Left lung (tissue), 10 donors: ENCODE data around the gene GIT2. TPM values are rescaled to one million over a fixed set of nuclear protein-coding genes. Genes with fewer than 3 reads are reported as not detected.
"Not testable (repeated sequence)": the region's sequence is repeated elsewhere in the genome, so short reads cannot be mapped to it uniquely, and the experiment has no call there.

Experiments
- ATAC-seq: fragments of 200-7000 bp; cut with Tn5 transposase; one replicate; pipeline ENCODE4 v1.9.1; 2020; ENCODE audit warnings: moderate library complexity
- DNase-seq, 4 donors: peaks; one replicate each; pipeline ENCODE4 v3.0.0-alpha.2; 2013 to 2020
- H3K27ac ChIP-seq, 2 donors: fragments of 200-600 bp; sonication (generic) in 1 of 2; one replicate each; pipeline versions ENCODE4 v1.5.0 to v1.8.0; 2020 to 2021
- H3K27me3 ChIP-seq, 2 donors: fragments of 200-600 bp; sonication (generic) in 1 of 2; one replicate each; pipeline versions ENCODE4 v1.5.0 to v1.8.0; 2020 to 2021
- H3K36me3 ChIP-seq, 2 donors: fragments of 200-600 bp; sonication (generic) in 1 of 2; one replicate each; pipeline versions ENCODE4 v1.5.0 to v1.8.0; 2020 to 2021
- H3K4me1 ChIP-seq, 2 donors: fragments of 200-600 bp; one replicate each; pipeline ENCODE4 v1.8.0; 2021
- H3K4me3 ChIP-seq, 2 donors: fragments of 200-600 bp; sonication (generic) in 1 of 2; one replicate each; pipeline versions ENCODE4 v1.5.0 to v1.8.0; 2020 to 2021; ENCODE audit warnings: mild to moderate bottlenecking in 1 of 2
- H3K9me3 ChIP-seq, 2 donors: fragments of 200-600 bp; sonication (generic) in 1 of 2; one replicate each; pipeline versions ENCODE4 v1.5.0 to v1.8.0; 2020 to 2021
- intact Hi-C, 2 donors: fragments of 100-400 bp; cut with DNase I; formaldehyde crosslinking; loops; one replicate each; pipeline versions ENCODE4 v1.11.2 to v1.14.2; 2022
- polyA plus RNA-seq, 6 donors: library from polyadenylated mRNA; unstranded; fragments of 120-200 nt; gene quantifications; one replicate each; pipeline ENCODE4 v1.2.1, GENCODE V29; 2013; ENCODE audit not compliant: insufficient read length in 6 of 6
- total RNA-seq, 2 donors: library from RNA; stranded (reverse); fragmentation: NEBNext Ultra II Directional; extraction: Animal tissue kit (Norgen Biotek cat#: 25700); gene quantifications; one replicate each; pipeline ENCODE4 v1.2.1, GENCODE V29; 2021
- TF ChIP-seq, protein P1 (sequence below), 2 donors: fragments of 200-600 bp; sonication (generic) in 1 of 2; IDR thresholded peaks; one replicate each; pipeline versions ENCODE4 v1.5.0 to v1.8.0; 2021; ENCODE audit warnings: antibody characterized with exemption in 2 of 2
- donor health status: DM: no; HTN: yes; CAD: no.
- donor health status: DM: no; HTN: no; CAD: no.

GIT2 gene
- total and polyA plus RNA-seq, 8 donors = 42.7 to 72.7 (median 56.2) TPM

- TF ChIP-seq, protein P1, sequence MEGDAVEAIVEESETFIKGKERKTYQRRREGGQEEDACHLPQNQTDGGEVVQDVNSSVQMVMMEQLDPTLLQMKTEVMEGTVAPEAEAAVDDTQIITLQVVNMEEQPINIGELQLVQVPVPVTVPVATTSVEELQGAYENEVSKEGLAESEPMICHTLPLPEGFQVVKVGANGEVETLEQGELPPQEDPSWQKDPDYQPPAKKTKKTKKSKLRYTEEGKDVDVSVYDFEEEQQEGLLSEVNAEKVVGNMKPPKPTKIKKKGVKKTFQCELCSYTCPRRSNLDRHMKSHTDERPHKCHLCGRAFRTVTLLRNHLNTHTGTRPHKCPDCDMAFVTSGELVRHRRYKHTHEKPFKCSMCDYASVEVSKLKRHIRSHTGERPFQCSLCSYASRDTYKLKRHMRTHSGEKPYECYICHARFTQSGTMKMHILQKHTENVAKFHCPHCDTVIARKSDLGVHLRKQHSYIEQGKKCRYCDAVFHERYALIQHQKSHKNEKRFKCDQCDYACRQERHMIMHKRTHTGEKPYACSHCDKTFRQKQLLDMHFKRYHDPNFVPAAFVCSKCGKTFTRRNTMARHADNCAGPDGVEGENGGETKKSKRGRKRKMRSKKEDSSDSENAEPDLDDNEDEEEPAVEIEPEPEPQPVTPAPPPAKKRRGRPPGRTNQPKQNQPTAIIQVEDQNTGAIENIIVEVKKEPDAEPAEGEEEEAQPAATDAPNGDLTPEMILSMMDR (IDR thresholded peaks at IDR 0.05) = no peak
- Histone ChIP-seq H3K27me3 (no peaks in the 10 kb centered on the region), H3K36me3 (no peaks in the 10 kb centered on the region), H3K27ac (no peak overlapping the region), H3K4me3 (no peak overlapping the region), H3K4me1 (peaks cover 5 to 7% of the 10 kb centered on the region in 2 donors), H3K9me3 (no peaks in the 10 kb centered on the region)
- intact Hi-C loops = no loop called here
- ATAC-seq (no peak), DNase-seq (no peak)
These were observed 101.2 kb downstream of the GIT2 start for GRCh38 chr12:109894939-109895338.

GRCh38 chr12:109893261-109893995 lies 102.7 kb downstream of the GIT2 start:
- peak in 1 of 4 donors; percentile 49 for DNase-seq
- Histone ChIP-seq H3K27me3 (no peaks in the 10 kb centered on the region), H3K4me3 (no peak overlapping the region), H3K4me1 (peaks cover 0 to 15% of the 10 kb centered on the region in 2 donors), H3K9me3 (no peaks in the 10 kb centered on the region), H3K36me3 (no peaks in the 10 kb centered on the region), H3K27ac (no peak overlapping the region)
- peak; percentile 37 for ATAC-seq
- TF ChIP-seq, protein P1 (IDR thresholded peaks at IDR 0.05) = no peak
- intact Hi-C loops = no loop called here

GRCh38 chr12:109892748-109893147 lies 103.4 kb downstream of the GIT2 start:
- Histone ChIP-seq H3K4me3 (no peak overlapping the region), H3K27ac (no peak overlapping the region), H3K9me3 (no peaks in the 10 kb centered on the region), H3K36me3 (no peaks in the 10 kb centered on the region), H3K27me3 (no peaks in the 10 kb centered on the region), H3K4me1 (peaks cover 0 to 21% of the 10 kb centered on the region in 2 donors)
- intact Hi-C loops = no loop called here
- ATAC-seq = no peak
- TF ChIP-seq, protein P1 (IDR thresholded peaks at IDR 0.05) = no peak
- no peak for DNase-seq

DNA sequence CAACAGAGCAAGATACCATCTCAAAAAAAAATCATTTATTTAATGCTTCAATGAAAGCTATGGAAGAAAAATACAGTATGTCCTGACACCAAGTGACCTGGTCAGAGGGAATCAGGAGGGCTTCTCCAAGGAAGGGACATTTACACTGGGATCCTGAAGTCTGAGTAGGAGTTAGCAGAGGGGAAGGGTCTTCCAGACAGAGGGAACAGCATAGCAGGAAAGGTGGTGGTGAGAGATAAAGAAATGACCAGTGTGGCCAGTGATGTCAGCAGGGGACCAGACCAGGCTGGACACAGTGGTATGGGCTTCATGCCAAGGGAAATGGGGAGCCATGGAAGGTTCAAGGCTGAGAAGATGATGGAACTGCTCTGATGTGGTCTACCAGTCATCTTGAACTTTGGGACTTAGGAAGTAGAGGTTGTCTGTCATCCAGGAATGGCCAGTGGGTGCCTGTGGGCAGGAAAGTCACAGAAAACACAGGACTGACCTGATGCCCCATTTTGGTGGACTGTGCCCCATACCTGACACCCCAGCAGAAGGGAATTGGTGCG lies 103.9 kb downstream of the GIT2 start:
- Histone ChIP-seq H3K4me3 (no peak overlapping the region), H3K27me3 (no peaks in the 10 kb centered on the region), H3K4me1 (peaks cover 0 to 26% of the 10 kb centered on the region in 2 donors), H3K9me3 (no peaks in the 10 kb centered on the region), H3K27ac (no peak overlapping the region), H3K36me3 (no peaks in the 10 kb centered on the region)
- no peak for ATAC-seq
- TF ChIP-seq, protein P1 (IDR thresholded peaks at IDR 0.05) = no peak
- no peak for DNase-seq
- intact Hi-C loops = no loop called here

- H3K4me3 ChIP-seq, ATAC-seq, H3K9me3 ChIP-seq, H3K27me3 ChIP-seq, DNase-seq, H3K27ac ChIP-seq, H3K36me3 ChIP-seq, intact Hi-C loops: not testable (repeated sequence)
- H3K4me1 ChIP-seq = peaks cover 0 to 29% of the 10 kb centered on the region in 2 donors
These were observed 104.4 kb downstream of the GIT2 start for GRCh38 chr12:109891731-109892130.
